GM10266 (cell line): Measurements from ENCODE around the gene CFAP92.

Source experiments
- DNase-seq: peaks from one replicate; pipeline ENCODE4 v3.0.0; 2012; ENCODE audit errors: extremely low spot score
- CTCF ChIP-seq: IDR thresholded peaks from 2 replicates; pipeline ENCODE4 v1.5.1; 2012; ENCODE audit warnings: mild to moderate bottlenecking, low read depth; ENCODE audit not compliant: control insufficient read depth, insufficient read depth; ENCODE audit errors: missing control alignments

CFAP92 gene

DNA sequence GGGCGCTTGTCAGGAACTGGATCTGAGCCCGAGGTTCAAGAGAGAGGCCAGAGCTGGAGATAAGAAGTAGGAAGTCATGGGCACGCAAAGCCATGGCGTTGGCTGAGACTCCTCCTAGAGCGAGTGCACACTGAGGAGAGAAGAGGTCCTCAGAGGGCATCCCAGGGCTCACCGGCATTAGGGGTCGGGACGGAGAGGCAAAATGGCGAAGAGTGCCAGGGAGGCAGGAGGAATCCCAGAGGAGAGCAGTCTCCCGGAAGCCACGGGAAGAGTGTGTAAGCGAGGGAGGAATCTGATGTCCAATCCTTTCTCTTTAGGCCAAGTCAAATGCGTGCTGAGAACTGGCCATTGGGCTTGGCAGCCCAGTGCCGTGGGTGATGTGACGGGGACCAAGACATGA lies 31.2 kb upstream of the CFAP92 start:
- TF ChIP-seq CTCF: no peak
- DNase-seq: no peak

- no peak for DNase-seq
- no peak for TF ChIP-seq CTCF
These were observed 30.0 kb upstream of the CFAP92 start for GRCh38 chr3:129023909-129024308.

DNA sequence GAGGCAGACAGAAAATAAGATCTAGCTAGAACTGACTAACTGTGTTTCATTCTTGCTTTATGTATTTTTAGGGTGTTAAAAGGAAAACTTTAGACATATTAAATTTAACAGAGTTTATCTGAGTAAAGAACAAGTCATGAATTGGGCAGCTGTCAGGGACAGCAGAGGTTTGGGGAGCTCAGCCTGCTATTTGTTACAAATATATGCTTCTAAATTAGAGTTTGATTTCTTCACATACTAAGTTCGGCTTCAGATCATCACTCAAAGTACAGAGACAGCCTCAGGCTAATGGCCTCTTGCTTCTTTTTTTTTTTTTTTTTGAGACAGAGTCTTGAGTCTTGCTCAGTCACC lies 29.1 kb upstream of the CFAP92 start:
- TF ChIP-seq CTCF: no peak
- DNase-seq: no peak

GRCh38 chr3:129022114-129023007 lies 28.5 kb upstream of the CFAP92 start:
- TF ChIP-seq CTCF: no peak
- no peak for DNase-seq

DNA sequence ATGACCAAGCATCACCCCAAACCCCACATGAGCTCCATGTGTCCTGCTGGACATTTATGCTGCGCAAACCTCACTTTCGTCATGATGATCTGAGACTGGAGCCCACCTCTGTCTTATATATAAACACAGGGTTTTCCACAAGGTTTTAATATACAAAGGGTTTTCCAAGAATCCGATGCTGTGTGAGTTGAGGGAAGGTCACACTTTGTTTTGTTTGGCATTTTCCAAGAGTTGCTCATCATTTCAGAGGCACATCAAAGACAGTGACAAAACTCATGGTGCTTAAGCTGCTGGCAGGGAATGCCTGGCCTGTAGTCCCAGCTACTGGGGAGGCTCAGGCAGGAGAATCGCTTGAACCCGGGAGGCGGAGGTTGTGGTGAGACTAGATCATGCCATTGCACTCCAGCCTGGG lies 27.3 kb upstream of the CFAP92 start:
- no peak for TF ChIP-seq CTCF
- DNase-seq: no peak

GRCh38 chr3:129020691-129021090 lies 26.8 kb upstream of the CFAP92 start:
- DNase-seq: no peak

More at GRCh38 chr3:129020691-129021090, 26.8 kb upstream of the CFAP92 start:
- no peak for TF ChIP-seq CTCF
